Sigmoid colon (tissue), 4 donors: ENCODE results near the gene ALS2CL.

Experiments used
- EP300 ChIP-seq, 4 donors: sonication (generic); formaldehyde crosslinking; IDR thresholded peaks; one replicate each; pipeline ENCODE4 v1.6.1; 2017; ENCODE audit warnings: antibody characterized with exemption in 4 of 4
- POLR2A ChIP-seq, 2 donors: fragments of 450-650 bp; IDR thresholded peaks; one replicate each; pipeline ENCODE4 v1.6.1; 2016; ENCODE audit warnings: antibody characterized with exemption in 2 of 2, mild to moderate bottlenecking in 2 of 2, moderate library complexity in 2 of 2
- POLR2AphosphoS5 ChIP-seq, 4 donors: sonication (generic); formaldehyde crosslinking; IDR thresholded peaks; one replicate each; pipeline ENCODE4 v1.6.1; 2017; ENCODE audit warnings: antibody characterized with exemption in 4 of 4
- TF ChIP-seq, protein P1 (sequence below), 4 experiments: fragments of 450-650 bp in 3 of 4; fragments of 200-600 bp in 1 of 4; IDR thresholded peaks; one replicate each; pipeline ENCODE4 v1.5.1; 2016 to 2019; ENCODE audit warnings: antibody characterized with exemption in 4 of 4, mild to moderate bottlenecking in 3 of 4, moderate library complexity in 2 of 4

DNA sequence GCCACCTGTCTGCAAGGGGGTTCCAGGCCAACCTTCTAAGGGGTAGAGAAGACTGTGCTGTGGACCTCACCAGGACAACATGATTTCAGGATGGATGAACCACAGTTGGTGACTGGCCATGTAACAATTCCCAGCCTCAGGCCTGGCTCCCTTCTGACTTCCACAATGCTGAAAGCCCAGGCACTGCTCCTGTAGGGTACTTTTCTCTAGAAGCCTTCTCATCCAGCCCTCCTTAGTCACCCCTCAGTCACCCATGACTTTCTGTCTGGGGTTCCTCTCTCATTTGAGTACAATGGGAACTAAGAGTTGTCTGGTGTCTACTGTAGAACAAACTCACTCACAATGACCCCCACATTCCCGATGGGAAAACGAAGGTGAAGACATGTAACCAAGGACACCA lies 8.6 kb downstream of the ALS2CL start:
- TF ChIP-seq, protein P1, sequence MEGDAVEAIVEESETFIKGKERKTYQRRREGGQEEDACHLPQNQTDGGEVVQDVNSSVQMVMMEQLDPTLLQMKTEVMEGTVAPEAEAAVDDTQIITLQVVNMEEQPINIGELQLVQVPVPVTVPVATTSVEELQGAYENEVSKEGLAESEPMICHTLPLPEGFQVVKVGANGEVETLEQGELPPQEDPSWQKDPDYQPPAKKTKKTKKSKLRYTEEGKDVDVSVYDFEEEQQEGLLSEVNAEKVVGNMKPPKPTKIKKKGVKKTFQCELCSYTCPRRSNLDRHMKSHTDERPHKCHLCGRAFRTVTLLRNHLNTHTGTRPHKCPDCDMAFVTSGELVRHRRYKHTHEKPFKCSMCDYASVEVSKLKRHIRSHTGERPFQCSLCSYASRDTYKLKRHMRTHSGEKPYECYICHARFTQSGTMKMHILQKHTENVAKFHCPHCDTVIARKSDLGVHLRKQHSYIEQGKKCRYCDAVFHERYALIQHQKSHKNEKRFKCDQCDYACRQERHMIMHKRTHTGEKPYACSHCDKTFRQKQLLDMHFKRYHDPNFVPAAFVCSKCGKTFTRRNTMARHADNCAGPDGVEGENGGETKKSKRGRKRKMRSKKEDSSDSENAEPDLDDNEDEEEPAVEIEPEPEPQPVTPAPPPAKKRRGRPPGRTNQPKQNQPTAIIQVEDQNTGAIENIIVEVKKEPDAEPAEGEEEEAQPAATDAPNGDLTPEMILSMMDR (IDR thresholded peaks at IDR 0.05), result no peak
- TF ChIP-seq POLR2A (IDR thresholded peaks at IDR 0.05) (no peak), EP300 (IDR thresholded peaks at IDR 0.05) (no peak), POLR2AphosphoS5 (IDR thresholded peaks at IDR 0.05) (no peak)
